Esophagus muscularis mucosa (tissue), 4 donors: ENCODE results near the gene CD34. TPM values are rescaled to one million over a fixed set of nuclear protein-coding genes. Genes with fewer than 3 reads are reported as not detected.

ENCODE experiments used
- DNase-seq: peaks from one replicate; pipeline ENCODE4 v3.0.0-alpha.2; 2017; ENCODE audit errors: extremely low spot score
- H3K27ac ChIP-seq, 4 donors: fragments of 200-600 bp; sonication (generic); replicated peaks in 1 of 4; 1 replicate in 3 of 4; 2 replicates in 1 of 4; pipeline ENCODE4 v1.5.1; 2016 to 2019; ENCODE audit warnings: mild to moderate bottlenecking in 1 of 4
- H3K27me3 ChIP-seq, 4 donors: fragments of 200-600 bp; sonication (generic); one replicate each; pipeline versions ENCODE4 v1.5.1 to v1.6.0; 2016 to 2019
- H3K36me3 ChIP-seq, 4 donors: fragments of 200-600 bp; sonication (generic); one replicate each; pipeline ENCODE4 v1.5.1; 2016 to 2019
- H3K4me1 ChIP-seq, 4 donors: fragments of 200-600 bp; sonication (generic); one replicate each; pipeline ENCODE4 v1.5.1; 2016 to 2019
- H3K4me3 ChIP-seq, 4 donors: fragments of 200-600 bp; sonication (generic); 1 replicate in 2 of 4; 2 replicates in 2 of 4; pipeline ENCODE4 v1.5.1; 2016 to 2019; ENCODE audit warnings: mild to moderate bottlenecking in 4 of 4, moderate library complexity in 1 of 4
- H3K9me3 ChIP-seq, 4 donors: fragments of 200-600 bp; sonication (generic); 1 replicate in 3 of 4; 2 replicates in 1 of 4; pipeline ENCODE4 v1.5.1; 2016 to 2019
- EP300 ChIP-seq: sonication (generic); formaldehyde crosslinking; IDR thresholded peaks from one replicate; pipeline ENCODE4 v1.6.1; 2017; ENCODE audit warnings: antibody characterized with exemption
- POLR2A ChIP-seq: fragments of 450-650 bp; IDR thresholded peaks from one replicate; pipeline ENCODE4 v1.6.1; 2017; ENCODE audit warnings: antibody characterized with exemption, moderate library complexity, mild to moderate bottlenecking, low read depth
- POLR2AphosphoS5 ChIP-seq, 2 donors: sonication (generic); formaldehyde crosslinking; IDR thresholded peaks; one replicate each; pipeline ENCODE4 v1.6.1; 2017; ENCODE audit warnings: antibody characterized with exemption in 2 of 2
- WGBS: methylation state at CpG from one replicate; pipeline ENCODE4 v1.1.5; 2018; 5-methylcytosine and 5-hydroxymethylcytosine counted together
- intact Hi-C: fragments of 100-400 bp; cut with DNase I; formaldehyde crosslinking; loops from one replicate; pipeline ENCODE4 v1.15.1; 2023
- total RNA-seq, 4 donors: library from RNA; depleted of rRNA; stranded (reverse); fragments of >200 nt; gene quantifications; one replicate each; pipeline versions ENCODE4 v1.1.0 to v1.2.1, GENCODE V29; 2016
- TF ChIP-seq, protein P1 (sequence below), 3 experiments: fragments of 200-600 bp in 2 of 3; fragments of 450-650 bp in 1 of 3; sonication (generic) in 2 of 3; IDR thresholded peaks; one replicate each; pipeline ENCODE4 v1.5.1; 2017 to 2019; ENCODE audit warnings: antibody characterized with exemption in 3 of 3, mild to moderate bottlenecking in 2 of 3, moderate library complexity in 1 of 3

The CD34 gene
- total RNA-seq, 4 donors from 2014 or later = 70.2 to 136 (median 93.3) TPM

DNA sequence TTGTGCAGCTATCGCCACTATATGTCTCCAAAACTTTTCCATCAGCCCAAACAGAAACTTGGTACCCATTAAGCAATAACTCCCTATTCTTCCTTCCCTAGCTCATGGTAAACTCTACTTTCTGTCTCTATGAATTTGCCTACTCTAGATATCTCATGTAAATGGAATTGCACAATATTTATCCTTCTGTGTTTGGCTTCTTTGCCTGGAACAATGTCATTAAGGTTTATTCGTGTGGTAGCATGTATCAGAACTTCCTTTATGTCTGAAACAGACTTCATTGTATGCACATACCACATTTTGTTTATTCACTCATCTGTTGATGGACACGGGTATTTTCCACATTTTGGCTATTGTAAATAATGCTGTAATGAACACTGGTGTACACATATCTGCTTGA is 40.7 kb upstream of the CD34 start:
- no peaks in the 10 kb centered on the region for H3K9me3 ChIP-seq
- WGBS = 78% methylated on average over 3 of the region's 3 CpGs
- TF ChIP-seq EP300 (no peak), POLR2A (no peak), POLR2AphosphoS5 (IDR thresholded peaks at IDR 0.05) (no peak)
- TF ChIP-seq, protein P1, sequence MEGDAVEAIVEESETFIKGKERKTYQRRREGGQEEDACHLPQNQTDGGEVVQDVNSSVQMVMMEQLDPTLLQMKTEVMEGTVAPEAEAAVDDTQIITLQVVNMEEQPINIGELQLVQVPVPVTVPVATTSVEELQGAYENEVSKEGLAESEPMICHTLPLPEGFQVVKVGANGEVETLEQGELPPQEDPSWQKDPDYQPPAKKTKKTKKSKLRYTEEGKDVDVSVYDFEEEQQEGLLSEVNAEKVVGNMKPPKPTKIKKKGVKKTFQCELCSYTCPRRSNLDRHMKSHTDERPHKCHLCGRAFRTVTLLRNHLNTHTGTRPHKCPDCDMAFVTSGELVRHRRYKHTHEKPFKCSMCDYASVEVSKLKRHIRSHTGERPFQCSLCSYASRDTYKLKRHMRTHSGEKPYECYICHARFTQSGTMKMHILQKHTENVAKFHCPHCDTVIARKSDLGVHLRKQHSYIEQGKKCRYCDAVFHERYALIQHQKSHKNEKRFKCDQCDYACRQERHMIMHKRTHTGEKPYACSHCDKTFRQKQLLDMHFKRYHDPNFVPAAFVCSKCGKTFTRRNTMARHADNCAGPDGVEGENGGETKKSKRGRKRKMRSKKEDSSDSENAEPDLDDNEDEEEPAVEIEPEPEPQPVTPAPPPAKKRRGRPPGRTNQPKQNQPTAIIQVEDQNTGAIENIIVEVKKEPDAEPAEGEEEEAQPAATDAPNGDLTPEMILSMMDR (IDR thresholded peaks at IDR 0.05) = no peak
- no peaks in the 10 kb centered on the region for H3K27me3 ChIP-seq
- H3K4me3 ChIP-seq = no peak overlapping the region
- no peak overlapping the region for H3K27ac ChIP-seq
- intact Hi-C loops = no loop called here
- no peaks in the 10 kb centered on the region for H3K4me1 ChIP-seq
- no peak for DNase-seq
- H3K36me3 ChIP-seq = no peaks in the 10 kb centered on the region

DNA sequence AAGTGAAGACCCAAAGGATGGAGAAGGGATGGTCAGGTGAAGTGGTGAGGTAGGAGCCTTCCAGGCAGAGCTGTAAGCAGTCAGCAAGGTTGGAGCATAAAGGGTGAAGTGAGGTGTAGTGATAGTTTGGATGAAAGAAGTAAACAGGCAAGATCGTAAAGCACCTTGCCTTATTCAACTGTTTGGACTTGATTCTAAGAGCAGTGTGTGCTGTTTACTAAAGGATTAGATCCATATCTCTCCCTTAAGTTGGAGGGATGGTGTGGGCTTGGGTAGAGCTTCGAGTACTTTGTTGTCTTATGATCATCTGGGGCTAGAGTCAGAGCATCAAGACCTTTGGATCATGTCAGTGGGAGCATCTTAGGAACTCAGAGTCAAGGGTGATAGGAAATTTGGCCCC is 39.8 kb upstream of the CD34 start:
- Histone ChIP-seq H3K9me3 (no peaks in the 10 kb centered on the region), H3K27ac (no peak overlapping the region), H3K4me1 (no peaks in the 10 kb centered on the region), H3K27me3 (no peaks in the 10 kb centered on the region), H3K36me3 (no peaks in the 10 kb centered on the region), H3K4me3 (no peak overlapping the region)
- WGBS = 61% methylated on average over 2 of the region's 2 CpGs
- TF ChIP-seq POLR2A (no peak), POLR2AphosphoS5 (IDR thresholded peaks at IDR 0.05) (no peak), EP300 (no peak)
- TF ChIP-seq, protein P1 (IDR thresholded peaks at IDR 0.05) = no peak
- intact Hi-C loops = no loop called here
- no peak for DNase-seq

DNA sequence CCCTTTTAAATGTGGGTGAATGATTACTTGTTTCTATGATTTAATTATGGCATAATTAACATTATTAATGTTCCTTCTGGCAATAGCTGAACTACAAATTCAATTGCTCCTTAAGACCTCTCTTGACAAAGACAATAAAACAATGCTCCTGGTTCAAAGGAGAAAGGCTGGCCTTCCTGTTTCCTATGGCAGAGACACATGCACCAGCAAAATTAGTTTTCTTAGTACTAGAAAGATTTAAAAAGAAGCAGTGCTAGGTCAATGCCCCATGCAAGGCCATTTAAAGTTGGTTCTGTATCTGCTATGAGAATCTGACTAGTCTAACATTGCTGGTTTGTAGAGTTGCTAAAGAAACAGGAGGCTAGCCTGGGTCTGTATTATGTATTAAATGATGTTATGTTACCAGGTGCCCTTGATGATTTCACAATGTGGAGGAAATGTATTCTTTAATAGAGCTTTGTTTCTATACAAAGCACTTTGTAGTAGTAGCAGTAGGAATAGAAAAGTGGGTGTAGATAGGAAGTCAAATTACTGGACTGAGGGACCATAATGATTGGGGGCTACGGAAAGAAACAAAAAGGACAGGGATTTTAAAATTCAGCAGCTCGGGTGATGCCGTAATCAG is 38.8 kb upstream of the CD34 start:
- 91% methylated on average over 3 of the region's 3 CpGs for WGBS

DNA sequence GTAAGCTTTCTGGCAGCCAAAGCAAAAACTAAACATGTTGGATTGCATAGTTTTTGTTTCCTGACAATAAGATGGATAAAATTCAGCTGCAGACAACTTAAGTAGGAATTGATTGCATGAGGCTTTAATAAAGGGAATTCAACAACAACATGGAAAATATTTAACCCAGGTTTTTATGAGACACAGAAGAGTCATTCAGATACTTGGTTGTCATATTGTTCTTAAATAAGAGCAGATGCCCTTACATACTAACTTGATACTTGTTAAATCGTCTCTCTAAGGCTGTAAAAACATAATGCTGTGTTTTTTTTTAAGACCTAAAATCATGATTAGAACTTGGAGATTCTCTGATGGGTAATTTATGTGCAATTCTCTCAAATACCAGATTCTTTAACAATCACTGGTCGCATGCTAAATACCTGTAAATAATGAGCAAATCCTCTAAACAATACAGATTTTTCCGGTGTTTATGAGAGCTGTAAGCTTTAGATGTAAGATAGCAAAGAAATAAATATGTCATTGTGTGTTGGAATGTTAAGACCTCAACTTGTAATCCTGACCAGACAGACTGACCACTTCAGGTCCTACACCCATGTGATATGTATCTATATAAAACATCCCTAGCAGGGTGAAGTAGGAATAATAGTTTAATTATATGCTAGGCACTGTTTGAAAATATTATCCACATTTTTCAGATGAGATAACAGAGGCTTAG is 37.8 kb upstream of the CD34 start:
- H3K9me3 ChIP-seq = no peaks in the 10 kb centered on the region
- DNase-seq = no peak
- 71% methylated on average over 3 of the region's 3 CpGs for WGBS

More for the DNA sequence above, 38.8 kb upstream of the CD34 start:
- no peaks in the 10 kb centered on the region for H3K4me1 ChIP-seq
- DNase-seq = no peak
- H3K4me3 ChIP-seq = no peak overlapping the region
- no peaks in the 10 kb centered on the region for H3K9me3 ChIP-seq
- H3K36me3 ChIP-seq = no peaks in the 10 kb centered on the region
- no peak overlapping the region for H3K27ac ChIP-seq
- intact Hi-C loops = no loop called here
- TF ChIP-seq, protein P1 (IDR thresholded peaks at IDR 0.05) = no peak
- TF ChIP-seq POLR2AphosphoS5 (IDR thresholded peaks at IDR 0.05) (no peak), POLR2A (no peak), EP300 (no peak)
- H3K27me3 ChIP-seq = no peaks in the 10 kb centered on the region

More for the DNA sequence above, 37.8 kb upstream of the CD34 start:
- TF ChIP-seq POLR2A (no peak), EP300 (no peak), POLR2AphosphoS5 (IDR thresholded peaks at IDR 0.05) (no peak)
- TF ChIP-seq, protein P1 (IDR thresholded peaks at IDR 0.05) = no peak
- intact Hi-C loops = no loop called here
- Histone ChIP-seq H3K27me3 (no peaks in the 10 kb centered on the region), H3K36me3 (no peaks in the 10 kb centered on the region), H3K4me1 (no peaks in the 10 kb centered on the region), H3K27ac (no peak overlapping the region), H3K4me3 (no peak overlapping the region)
